ENCODE results near the gene CARD19.

CARD19 gene

DNA sequence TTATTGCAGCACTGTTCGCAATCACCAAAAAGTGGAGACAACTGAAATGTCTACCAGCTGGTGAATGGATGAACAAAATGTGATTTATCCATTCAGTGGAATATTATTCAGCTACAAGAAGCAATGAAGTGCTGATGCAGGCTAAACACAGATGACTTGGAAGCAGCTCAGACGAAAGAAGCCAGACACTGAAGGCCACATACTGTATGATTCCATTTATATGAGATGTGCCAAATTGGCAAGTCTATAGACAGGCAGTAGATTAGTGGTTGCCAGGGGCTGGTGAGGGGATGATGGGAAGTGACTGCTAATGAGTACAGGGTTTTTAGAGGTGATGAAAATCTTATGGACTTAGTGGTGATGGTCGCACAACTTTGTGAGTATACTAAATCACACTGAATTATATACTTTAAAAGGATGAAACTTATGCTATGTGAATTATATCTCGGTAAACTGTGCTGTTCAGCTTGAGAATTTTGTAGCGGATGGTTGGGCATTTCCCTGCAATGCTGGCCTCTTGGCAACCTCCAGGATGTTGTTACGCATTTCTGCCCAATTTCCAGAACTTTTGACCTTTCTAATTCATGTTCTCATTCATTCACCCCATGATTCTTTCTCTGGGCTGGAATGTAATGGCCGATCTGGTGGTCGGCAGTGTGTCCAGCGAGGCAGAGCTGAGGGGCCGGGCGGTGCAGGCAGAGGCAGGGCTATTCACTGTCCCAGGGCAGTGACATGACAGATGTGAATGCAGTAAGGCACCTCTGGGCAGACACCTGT, 66.0 kb downstream of the CARD19 start:
- DNase-seq (ENCODE audit: low spot score) = no peak

All from left forelimb (tissue), 1 donor.